HL-60 (cell line): ENCODE results near the gene NTN3.

Experiments
- DNase-seq, 2 experiments: peaks; one replicate each; pipeline ENCODE4 v3.0.0-alpha.2; 2010 to 2020; ENCODE audit warnings: low read depth in 1 of 2, low spot score in 1 of 2
- H3K27ac ChIP-seq: fragments of 250-450 bp; sonication (Bioruptor Pico); replicated peaks from 2 replicates; pipeline ENCODE4 v1.5.1; 2020; ENCODE audit warnings: mild to moderate bottlenecking, moderate library complexity
- H3K27me3 ChIP-seq: fragments of 250-450 bp; sonication (Bioruptor Pico); 2 replicates; pipeline ENCODE4 v1.5.1; 2021; ENCODE audit warnings: mild to moderate bottlenecking, moderate library complexity; ENCODE audit not compliant: insufficient read depth, poor library complexity, severe bottlenecking
- H3K4me3 ChIP-seq: replicated peaks from 2 replicates; pipeline ENCODE4 v1.5.1; 2011; ENCODE audit warnings: mild to moderate bottlenecking, control low read depth, low read length; ENCODE audit not compliant: insufficient read depth
- GABPA ChIP-seq: IDR thresholded peaks from 2 replicates; pipeline ENCODE4 v1.6.1; 2012; ENCODE audit warnings: low read depth
- POLR2AphosphoS5 ChIP-seq: IDR thresholded peaks from 2 replicates; pipeline ENCODE4 v1.6.1; 2012; ENCODE audit warnings: low read depth
- SPI1 ChIP-seq: IDR thresholded peaks from 2 replicates; pipeline ENCODE4 v1.6.1; 2012; ENCODE audit warnings: low read depth, mild to moderate bottlenecking, borderline replicate concordance
- TF ChIP-seq, protein P1 (sequence below): IDR thresholded peaks from one replicate; pipeline ENCODE4 v1.5.1; 2011; ENCODE audit warnings: low read length, control low read depth, inconsistent platforms; ENCODE audit not compliant: insufficient read depth
- TF ChIP-seq, protein P2 (sequence below): IDR thresholded peaks from 2 replicates; pipeline ENCODE4 v1.6.1; 2012; ENCODE audit warnings: low read depth; ENCODE audit not compliant: insufficient replicate concordance

The NTN3 gene

DNA sequence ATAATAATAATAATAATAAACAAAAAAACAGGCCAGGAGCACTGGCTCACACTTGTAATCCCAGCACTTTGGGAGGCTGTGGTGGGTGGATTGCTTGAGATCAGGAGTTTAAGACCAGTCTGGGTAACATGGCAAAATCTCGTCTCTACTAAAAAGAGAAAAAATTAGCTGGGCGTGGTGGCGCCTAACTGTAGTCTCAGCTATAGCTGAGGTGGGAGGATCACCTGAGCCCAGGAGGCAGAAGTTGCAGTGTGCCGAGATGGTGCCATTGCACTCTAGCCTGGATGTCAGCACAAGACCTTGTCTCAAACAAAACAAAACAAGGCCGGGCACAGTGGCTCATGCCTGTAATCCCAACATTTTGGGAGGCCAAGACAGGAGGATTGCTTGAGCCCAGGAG is 23.9 kb downstream of the NTN3 start:
- H3K27me3 ChIP-seq, result no peaks in the 10 kb centered on the region
- no peak overlapping the region for H3K4me3 ChIP-seq
- TF ChIP-seq, protein P1, sequence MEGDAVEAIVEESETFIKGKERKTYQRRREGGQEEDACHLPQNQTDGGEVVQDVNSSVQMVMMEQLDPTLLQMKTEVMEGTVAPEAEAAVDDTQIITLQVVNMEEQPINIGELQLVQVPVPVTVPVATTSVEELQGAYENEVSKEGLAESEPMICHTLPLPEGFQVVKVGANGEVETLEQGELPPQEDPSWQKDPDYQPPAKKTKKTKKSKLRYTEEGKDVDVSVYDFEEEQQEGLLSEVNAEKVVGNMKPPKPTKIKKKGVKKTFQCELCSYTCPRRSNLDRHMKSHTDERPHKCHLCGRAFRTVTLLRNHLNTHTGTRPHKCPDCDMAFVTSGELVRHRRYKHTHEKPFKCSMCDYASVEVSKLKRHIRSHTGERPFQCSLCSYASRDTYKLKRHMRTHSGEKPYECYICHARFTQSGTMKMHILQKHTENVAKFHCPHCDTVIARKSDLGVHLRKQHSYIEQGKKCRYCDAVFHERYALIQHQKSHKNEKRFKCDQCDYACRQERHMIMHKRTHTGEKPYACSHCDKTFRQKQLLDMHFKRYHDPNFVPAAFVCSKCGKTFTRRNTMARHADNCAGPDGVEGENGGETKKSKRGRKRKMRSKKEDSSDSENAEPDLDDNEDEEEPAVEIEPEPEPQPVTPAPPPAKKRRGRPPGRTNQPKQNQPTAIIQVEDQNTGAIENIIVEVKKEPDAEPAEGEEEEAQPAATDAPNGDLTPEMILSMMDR, result no peak
- TF ChIP-seq SPI1 (no peak), POLR2AphosphoS5 (no peak), GABPA (no peak)
- TF ChIP-seq, protein P2, sequence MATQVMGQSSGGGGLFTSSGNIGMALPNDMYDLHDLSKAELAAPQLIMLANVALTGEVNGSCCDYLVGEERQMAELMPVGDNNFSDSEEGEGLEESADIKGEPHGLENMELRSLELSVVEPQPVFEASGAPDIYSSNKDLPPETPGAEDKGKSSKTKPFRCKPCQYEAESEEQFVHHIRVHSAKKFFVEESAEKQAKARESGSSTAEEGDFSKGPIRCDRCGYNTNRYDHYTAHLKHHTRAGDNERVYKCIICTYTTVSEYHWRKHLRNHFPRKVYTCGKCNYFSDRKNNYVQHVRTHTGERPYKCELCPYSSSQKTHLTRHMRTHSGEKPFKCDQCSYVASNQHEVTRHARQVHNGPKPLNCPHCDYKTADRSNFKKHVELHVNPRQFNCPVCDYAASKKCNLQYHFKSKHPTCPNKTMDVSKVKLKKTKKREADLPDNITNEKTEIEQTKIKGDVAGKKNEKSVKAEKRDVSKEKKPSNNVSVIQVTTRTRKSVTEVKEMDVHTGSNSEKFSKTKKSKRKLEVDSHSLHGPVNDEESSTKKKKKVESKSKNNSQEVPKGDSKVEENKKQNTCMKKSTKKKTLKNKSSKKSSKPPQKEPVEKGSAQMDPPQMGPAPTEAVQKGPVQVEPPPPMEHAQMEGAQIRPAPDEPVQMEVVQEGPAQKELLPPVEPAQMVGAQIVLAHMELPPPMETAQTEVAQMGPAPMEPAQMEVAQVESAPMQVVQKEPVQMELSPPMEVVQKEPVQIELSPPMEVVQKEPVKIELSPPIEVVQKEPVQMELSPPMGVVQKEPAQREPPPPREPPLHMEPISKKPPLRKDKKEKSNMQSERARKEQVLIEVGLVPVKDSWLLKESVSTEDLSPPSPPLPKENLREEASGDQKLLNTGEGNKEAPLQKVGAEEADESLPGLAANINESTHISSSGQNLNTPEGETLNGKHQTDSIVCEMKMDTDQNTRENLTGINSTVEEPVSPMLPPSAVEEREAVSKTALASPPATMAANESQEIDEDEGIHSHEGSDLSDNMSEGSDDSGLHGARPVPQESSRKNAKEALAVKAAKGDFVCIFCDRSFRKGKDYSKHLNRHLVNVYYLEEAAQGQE, result no peak
- no peak for DNase-seq
- H3K27ac ChIP-seq, result no peak overlapping the region

DNA sequence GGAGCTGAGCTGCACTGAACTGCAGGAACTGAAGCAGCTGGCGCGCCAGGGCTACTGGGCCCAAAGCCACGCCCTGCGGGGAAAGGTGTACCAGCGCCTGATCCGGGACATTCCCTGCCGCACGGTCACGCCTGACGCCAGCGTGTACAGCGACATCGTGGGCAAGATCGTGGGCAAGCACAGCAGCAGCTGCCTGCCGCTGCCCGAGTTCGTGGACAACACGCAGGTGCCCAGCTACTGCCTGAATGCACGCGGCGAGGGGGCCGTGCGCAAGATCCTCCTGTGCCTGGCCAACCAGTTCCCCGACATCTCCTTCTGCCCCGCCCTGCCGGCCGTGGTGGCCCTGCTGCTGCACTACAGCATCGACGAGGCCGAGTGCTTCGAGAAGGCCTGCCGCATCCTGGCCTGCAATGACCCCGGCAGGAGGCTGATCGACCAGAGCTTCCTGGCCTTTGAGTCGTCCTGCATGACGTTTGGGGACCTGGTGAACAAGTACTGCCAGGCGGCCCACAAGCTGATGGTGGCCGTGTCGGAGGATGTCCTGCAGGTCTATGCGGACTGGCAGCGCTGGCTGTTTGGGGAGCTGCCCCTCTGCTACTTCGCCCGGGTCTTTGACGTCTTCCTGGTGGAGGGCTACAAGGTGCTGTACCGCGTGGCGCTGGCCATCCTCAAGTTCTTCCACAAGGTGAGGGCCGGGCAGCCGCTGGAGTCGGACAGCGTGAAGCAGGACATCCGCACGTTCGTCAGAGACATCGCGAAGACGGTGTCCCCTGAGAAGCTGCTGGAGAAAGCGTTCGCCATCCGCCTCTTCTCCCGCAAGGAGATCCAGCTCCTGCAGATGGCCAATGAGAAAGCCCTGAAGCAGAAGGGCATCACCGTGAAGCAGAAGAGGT is 25.4 kb downstream of the NTN3 start:
- no peak overlapping the region for H3K27ac ChIP-seq
- H3K4me3 ChIP-seq, result no peak overlapping the region
- DNase-seq, result no peak
- no peak for TF ChIP-seq GABPA
- no peaks in the 10 kb centered on the region for H3K27me3 ChIP-seq

DNA sequence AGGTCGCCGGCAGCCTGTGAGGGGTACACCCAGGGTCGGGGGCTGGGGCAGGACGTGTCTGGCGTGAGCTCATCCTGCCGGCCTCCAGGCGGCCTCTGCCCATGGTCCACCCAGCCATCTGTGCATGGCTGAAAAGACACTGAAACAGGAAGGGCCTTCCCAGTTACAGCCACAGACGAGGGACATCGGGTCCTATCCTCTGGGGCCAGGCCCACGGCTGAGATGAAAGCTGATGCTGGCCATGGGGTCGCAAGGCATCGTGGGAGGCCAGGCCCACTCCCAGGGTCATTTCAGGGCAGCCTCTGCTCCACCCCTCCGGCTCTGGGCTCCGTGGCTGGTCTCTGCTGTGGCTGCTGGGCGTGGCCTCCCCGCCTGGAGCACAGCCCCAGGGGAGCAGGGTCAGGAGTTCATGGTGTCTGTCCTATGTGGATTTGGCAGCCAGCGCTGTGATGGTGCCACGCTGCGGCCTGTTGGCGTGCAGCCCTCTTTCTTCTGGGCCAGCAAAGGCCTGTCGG is 26.1 kb downstream of the NTN3 start:
- no peak overlapping the region for H3K4me3 ChIP-seq
- H3K27me3 ChIP-seq, result no peaks in the 10 kb centered on the region
- H3K27ac ChIP-seq, result no peak overlapping the region
- TF ChIP-seq SPI1 (no peak), POLR2AphosphoS5 (no peak), GABPA (no peak)
- TF ChIP-seq, protein P1, result no peak
- TF ChIP-seq, protein P2, result no peak
- DNase-seq, result no peak

DNA sequence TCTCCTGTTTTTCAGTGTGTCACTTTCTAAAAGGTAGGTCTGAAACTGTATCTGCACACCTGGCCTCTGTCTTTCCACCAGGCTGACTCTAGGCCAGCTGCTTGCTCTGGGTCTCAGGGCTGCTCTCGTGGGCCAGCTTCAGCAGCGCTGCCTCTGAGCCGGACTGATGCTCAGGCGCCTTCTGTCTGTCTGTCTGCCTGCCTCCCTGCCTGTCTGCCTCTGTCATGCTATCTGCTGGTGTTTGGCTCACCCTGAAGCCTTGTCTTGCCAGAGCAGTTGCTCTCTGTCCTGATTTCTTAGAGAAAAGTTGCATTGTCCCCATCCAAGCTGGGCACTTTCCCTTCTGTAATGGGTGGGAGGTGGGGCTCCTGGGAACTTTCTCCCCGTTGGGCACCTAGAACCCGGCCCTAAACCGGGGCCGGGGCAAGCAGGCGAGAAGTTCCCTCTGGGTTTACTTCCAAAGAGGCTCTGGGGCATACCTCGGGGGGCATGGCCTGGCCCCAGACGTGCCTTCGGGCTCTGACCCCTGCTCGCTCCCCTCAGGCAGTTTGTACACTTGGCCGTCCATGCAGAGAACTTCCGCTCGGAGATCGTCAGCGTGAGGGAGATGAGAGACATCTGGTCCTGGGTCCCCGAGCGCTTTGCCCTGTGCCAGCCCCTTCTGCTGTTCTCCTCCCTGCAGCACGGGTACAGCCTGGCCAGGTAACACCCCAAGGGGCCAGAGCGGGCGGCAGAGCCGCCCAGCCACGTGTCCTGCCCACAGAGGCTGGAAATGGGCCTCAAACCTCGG is 26.8 kb downstream of the NTN3 start:
- Histone ChIP-seq H3K27ac (no peak overlapping the region), H3K27me3 (no peaks in the 10 kb centered on the region), H3K4me3 (no peak overlapping the region)
- TF ChIP-seq POLR2AphosphoS5 (no peak), GABPA (no peak), SPI1 (no peak)
- TF ChIP-seq, protein P1, result no peak
- TF ChIP-seq, protein P2, result no peak
- DNase-seq, result no peak
